C4-2B (cell line): Measurements from ENCODE around the gene NKTR.

Experiments used
- H3K27ac ChIP-seq: fragments of 450-650 bp; 2 replicates; pipeline ENCODE4 v1.5.1; 2017
- CTCF ChIP-seq: fragments of 450-650 bp; conservative IDR thresholded peaks from 2 replicates; pipeline ENCODE4 v1.5.1; 2017; ENCODE audit warnings: mild to moderate bottlenecking
- ZFX ChIP-seq: fragments of 450-650 bp; IDR thresholded peaks from 2 replicates; pipeline ENCODE4 v1.6.1; 2017

NKTR gene

DNA sequence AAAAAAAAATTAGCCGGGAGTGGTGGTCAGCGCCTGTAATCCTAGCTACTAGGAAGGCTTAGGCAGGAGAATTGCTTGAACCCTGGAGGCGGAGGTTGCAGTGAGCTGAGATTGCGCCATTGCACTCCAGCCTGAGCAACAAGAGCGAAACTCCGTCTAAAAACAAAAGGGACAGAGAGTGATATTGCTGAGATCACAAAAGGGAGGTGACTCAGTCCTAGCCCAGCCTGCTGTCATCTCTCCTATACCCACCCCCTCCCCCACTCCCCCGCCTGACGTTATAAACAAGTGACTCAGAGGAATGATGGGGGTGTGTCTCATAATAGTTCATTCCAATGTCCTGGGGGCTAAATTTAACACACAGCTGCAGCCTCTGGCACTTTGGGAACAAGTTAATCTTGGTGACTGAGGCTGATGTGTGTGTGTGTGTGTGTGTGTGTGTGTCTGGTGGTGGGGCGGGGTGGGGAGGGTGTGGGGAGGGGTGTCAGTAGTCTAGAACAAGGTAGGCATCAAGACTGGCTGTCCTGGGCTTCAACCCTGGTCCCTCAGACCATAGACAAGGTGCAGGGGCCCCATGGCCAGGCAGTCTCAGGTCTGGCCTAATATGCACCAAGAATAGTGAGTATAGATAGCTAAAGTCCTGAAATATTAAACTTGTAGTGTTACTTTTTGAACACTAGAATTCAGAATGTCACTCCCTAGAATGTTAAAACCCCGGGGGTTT is 83.6 kb downstream of the NKTR start:
- H3K27ac ChIP-seq: no peak overlapping the region
- TF ChIP-seq ZFX (no peak), CTCF (no peak)

DNA sequence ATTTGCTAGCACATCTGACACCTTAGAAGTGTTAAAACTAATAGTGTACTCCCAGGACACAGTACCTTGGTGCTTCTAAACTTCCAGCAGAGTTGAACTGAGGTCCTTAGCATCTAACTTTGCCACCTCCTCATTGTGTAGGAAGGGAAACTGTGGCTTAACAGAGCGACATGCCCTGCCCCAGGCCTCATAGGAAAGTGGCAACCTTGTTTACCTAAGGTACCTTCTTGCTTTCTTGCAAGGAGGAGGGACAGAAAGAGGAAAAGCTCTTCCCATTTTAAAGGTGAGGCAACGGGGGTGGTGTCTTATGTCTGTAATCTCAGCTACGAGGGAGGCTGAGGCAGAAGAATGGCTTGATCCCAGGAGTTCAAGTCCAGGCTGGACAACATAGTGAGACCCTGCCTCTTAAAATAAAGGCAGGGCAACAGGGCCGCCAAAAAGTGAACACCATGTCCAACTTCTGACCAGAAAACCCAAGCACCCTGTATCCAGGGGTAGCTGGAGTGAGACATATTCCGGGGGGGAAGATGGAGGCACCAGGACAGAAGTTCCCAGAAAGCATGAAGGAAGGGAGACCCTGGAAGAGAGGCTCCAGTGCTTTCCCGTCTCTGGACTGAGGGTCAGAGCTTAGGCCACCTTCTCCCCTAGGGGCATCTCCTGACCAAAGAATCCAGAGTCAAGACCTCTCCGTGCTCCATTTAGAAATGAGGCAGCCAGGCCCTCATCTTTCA is 84.3 kb downstream of the NKTR start:
- H3K27ac ChIP-seq: no peak overlapping the region
- TF ChIP-seq CTCF (no peak), ZFX (no peak)

GRCh38 chr3:42685363-42685881 is 84.9 kb downstream of the NKTR start, which contains the start of gene KLHL40:
Gene KLHL40, plus strand, starts transcription at chr3:42685537. Its CDS starts 82 bp downstream, at chr3:42685619.
- no peak within 1 kb of the TSS for H3K27ac ChIP-seq
- TF ChIP-seq CTCF: no peak
- no peak for TF ChIP-seq ZFX

DNA sequence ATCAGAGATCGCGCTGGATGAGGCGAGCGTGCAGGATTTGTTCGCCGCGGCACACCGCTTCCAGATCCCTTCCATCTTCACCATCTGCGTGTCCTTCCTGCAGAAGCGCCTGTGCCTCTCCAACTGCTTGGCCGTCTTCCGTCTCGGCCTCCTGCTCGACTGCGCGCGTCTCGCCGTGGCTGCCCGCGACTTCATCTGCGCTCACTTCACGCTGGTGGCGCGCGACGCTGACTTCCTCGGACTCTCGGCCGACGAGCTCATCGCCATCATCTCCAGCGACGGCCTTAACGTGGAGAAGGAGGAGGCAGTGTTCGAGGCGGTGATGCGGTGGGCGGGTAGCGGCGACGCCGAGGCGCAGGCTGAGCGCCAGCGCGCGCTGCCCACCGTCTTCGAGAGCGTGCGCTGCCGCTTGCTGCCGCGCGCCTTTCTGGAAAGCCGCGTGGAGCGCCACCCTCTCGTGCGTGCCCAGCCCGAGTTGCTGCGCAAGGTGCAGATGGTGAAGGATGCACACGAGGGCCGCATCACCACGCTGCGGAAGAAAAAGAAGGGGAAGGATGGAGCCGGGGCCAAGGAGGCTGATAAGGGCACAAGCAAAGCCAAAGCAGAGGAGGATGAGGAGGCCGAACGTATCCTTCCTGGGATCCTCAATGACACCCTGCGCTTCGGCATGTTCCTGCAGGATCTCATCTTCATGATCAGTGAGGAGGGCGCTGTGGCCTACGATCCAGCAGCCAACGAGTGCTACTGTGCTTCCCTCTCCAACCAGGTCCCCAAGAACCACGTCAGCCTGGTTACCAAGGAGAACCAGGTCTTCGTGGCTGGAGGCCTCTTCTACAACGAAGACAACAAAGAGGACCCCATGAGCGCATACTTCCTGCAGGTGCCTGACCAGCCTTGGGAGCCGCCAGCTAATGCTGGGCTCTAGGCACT is 85.7 kb downstream of the NKTR start:
- TF ChIP-seq CTCF (no peak), ZFX (no peak)
- no peak overlapping the region for H3K27ac ChIP-seq

GRCh38 chr3:42686832-42687650 is 86.6 kb downstream of the NKTR start:
- no peak for TF ChIP-seq CTCF
- no peak for TF ChIP-seq ZFX
- H3K27ac ChIP-seq: no peak overlapping the region

DNA sequence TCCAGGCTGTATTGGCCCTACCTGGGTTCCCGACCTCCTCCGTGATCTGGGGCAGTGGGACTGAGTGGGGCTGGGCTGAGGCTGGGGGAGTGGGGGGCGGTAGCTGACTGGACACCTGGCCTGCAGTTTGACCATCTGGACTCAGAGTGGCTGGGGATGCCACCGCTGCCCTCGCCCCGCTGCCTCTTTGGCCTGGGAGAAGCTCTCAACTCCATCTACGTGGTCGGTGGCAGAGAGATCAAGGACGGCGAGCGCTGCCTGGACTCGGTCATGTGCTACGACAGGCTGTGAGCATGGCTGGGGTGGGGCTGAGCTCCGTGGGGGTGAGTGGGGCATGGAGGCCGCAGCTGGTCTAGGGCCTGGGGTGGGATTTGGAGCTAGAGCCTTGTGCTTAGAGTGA is 87.5 kb downstream of the NKTR start:
- TF ChIP-seq ZFX (no peak), CTCF (no peak)
- H3K27ac ChIP-seq: no peak overlapping the region
